Pons (tissue), 1 donor: Measurements from ENCODE around the gene ANKRD13B.

Experiments used
- DNase-seq: peaks from one replicate; pipeline ENCODE4 v3.0.0-alpha.2; 2016; ENCODE audit warnings: low spot score

The ANKRD13B gene

DNA sequence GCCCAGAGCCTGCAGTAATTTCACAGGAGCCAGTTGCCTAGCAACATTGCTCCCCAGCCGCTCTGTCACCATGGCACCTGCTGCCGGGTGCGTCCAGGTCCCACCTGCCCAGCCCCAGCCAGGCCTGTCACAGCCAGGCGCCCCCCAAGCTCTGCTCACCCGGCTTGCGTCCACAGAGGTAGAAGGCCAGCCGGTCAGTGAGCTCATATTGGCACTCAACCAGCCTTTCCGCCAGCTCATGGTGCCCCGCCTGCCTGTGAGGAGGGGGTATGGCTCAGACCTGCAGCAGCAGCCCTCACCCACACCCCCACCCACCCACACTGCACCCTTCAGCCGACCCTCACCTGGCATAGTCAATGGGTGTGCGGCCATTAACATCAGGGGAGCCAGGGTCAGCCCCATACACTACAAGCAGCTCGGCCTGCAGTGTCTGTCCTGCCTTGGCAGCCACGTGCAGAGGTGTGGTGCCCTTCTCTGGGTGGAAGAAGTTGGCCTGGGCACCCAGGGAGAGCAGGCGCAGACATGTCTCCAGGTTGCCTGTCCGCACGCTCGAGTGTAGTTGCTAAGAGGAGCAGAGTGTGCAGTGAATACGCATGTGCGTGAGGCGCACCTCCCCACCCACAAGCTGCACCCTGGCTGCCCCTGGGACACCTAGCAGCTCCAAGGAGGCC is 11.2 kb upstream of the ANKRD13B start:
- DNase-seq, result no peak

DNA sequence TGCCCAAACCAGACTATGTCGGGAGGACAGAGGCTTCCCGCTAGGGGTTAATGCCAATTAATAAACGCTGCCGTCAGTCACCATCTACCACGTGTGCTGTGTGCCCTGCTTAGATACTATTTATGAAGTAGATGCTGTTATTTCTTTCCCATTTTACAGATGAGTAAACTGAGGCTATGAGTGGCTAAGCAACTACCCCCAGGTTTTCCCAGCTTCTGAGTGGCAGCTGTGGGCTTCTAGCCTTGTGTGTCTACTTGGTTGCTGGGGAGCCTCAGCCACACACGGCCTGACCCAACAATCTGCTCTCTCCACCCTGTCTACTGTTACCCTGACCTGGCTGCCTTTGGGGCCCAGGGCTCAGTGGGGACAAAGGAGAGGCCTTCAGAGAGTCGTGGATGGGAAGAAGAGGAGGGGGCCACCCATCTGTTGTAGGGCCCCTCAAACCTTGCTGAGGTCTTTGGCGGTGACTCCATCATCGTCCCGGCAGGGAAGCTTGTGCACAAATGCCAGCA is 10.6 kb upstream of the ANKRD13B start:
- DNase-seq, result no peak

DNA sequence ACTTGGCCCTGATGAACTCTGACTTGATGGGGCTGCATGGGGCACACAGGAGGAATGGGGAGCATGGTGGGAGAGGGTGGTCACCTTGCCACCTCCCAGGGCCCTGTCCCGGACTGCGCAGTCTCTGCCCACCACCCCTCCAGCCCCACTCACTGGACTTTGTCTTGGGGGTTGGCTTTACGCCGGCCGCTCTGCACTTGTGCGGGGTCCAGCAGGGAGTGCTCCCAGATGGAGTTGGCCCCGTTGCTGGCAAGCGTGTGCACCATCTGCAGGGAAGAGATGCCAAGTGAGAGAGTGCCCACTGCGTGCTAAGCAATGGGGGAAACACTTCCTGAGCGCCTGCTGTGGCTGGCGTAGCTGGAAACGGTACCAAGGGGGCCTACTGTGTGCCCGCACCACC is 10.2 kb upstream of the ANKRD13B start:
- DNase-seq, result peak; percentile 82

DNA sequence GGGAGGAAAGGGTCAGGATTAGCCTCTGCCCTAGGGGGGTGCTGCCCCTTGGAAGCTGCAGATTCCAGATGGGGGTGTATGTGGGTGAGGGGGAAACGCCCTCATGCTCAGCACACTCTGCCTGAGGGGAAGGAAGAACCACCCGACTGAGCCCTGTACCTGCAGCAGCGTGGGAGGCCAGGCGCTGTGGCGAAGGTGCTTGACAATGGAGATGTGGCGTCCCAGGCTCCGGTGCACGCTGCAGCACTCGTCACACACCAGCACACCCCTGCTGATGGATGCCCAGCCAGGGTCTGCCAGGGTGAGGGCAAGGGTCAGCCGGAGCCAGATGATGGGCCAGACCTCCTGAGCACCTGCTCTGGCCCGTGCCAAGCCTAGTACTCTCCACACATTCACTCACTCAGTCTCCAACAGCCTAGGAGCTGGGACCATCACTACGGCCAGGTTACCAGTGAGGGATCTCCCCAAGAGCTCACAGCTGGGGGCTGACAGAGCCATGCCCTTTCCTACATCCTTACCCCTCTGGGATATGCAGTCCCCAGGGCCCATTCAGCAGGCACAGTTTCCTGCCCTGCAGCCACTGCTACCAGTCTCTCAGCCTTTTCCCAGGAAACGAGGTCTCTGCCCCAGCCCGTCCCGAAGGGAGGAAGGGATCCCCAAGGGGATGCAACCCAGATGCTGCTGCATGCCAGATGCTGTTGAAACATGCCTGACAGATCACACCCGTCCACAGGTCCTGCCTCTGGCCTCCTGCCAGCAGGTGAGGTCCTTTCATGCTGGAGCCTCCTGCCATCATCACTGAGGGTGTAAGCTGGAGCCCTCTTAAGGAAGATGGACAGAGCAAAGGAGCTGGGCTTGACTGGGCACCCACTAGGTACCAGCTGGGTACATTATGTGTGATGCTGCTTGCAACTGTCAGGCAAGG is 9.3 kb upstream of the ANKRD13B start:
- DNase-seq, result no peak

DNA sequence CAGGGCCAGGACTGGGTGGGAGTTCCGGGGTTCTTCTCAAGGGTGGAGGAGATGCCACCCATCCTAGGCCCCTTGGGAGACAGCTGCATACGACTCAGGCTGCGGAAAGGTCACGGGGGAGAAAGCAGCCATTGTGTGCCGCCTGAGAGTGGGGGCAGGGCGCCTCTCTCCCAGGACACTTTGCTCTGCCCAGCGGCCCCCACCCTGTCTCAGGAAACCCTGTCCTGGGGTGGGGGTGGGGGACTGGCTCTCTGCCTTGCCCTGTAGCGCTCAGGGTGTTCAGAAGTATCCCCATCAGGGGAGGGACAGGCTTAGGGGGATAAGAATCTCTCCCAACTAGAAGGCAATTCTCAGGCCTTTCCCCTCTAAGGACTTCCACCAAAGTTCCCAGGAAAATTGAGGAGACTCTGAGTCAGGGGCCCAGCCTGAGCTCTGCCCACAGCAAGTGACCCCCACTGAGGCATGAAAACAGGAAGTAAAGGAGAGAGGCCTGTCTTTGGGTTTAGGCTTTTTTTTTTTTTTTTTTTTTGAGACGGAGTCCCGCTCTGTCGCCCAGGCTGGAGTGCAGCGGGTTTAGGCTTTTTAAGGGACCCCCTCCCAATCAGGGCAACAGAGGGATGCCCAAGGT is 8.4 kb upstream of the ANKRD13B start:
- no peak for DNase-seq

DNA sequence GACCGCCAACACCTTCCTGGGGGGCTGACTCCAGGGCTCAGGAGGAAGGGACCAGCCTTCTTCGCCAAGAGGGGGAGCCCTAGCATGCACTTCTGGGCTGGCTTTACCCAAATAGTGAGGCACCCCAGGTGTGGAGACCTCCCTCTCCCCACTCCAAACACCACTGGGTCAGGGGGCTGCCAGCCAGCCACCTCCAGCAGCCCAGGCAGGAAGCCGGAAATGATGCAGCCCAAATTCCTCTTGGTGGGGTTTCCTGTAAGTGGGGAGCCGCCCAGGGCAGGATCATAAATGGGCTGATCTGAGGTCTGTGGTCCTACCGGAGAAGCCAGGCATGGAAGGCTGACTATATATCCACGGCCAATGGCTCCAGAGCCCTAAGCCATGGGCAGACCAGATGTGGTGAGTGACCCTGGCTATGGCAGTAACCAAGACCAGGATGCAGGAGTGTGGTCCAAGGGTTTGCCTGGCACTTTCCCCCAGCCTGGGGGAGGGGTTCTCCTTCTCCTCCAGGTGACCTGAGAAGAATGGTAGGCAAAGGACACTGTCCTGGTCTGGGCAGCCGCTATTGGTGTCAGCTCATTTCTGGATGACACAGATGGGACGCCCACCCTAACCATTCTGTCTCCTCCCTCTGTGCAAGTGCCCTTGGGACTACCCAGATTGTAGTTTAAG is 7.7 kb upstream of the ANKRD13B start:
- no peak for DNase-seq

DNA sequence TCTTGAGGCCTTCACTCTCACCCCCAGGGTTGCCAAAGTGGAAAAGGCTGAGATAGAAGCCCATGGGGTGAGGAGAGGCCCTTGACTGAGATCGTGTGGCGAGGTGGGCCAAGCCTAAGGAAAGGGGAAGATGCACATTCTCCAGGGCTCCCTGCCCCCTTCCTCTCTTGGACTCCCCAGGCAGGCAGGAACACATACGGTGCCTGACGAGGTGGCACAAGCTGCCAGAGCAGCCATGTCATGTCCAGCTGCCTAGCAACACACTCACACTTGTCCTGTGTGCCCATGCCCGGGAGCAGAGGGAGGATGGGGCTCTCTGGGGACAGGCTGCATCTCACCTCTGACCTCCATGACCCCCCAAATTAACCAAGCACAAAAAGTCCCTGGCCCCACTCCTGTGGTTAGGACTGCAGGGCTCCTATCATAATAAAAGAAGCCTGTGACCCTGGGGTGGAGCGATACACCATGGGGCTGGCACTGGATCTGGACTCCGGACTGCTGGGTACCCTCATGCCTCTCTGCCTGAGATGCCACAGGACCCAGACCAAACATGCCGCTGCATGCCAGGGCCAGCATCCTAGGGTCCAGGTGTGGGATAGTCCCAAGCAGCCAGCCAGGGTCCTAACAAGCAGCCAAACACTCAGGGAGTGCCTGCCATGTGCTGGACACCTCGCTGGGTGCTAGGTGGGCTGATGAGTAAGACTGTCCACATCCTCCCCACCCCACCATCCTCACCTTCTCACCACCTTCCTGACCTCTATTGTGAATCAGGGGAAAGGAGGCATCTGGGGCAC is 6.1 kb upstream of the ANKRD13B start:
- DNase-seq, result no peak

DNA sequence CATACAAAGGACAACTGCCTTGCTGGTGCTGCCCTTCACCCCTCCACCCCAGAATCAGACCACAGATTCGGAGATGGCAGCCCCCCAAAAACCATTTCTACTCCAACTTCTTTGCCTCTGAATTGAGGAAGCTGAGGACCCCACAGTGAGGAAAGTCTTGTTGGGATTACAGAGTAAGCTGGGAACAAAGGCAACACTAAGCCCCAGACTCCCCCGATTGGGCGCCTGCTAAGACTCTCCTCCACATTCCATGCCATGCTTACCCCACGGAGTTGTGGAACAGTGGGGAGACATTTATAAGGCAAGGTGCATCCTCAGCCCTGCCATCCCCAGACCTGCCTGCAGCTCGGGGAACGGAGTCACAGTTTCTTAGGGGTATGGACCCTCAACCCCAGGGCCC is 5.3 kb upstream of the ANKRD13B start:
- no peak for DNase-seq

DNA sequence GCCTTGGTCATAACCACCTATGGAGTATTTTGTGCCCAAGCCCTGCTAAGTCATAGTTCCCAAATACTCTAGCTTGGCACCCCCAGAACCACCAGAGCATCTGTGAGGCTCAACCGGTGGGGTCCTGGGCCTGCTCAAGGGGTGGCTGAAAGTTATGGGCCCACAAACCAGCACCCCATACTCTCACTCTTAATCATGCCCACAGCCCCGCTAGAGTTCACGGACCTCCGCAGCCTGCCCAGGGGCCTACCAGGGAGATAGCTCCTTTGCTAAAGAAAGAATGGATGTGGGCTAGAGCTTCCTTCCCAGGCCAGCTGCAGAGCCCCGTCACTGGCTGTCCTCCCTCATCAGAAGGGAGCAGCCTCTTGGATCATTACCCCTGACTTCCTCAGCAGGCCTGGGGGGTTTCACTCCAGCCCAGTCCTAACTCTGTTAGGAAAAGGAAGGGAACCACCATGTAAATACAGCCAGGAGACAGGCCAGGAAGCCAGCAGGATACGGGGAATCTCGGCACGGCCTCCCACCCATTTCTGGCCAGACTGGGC is 4.8 kb upstream of the ANKRD13B start:
- DNase-seq, result no peak

DNA sequence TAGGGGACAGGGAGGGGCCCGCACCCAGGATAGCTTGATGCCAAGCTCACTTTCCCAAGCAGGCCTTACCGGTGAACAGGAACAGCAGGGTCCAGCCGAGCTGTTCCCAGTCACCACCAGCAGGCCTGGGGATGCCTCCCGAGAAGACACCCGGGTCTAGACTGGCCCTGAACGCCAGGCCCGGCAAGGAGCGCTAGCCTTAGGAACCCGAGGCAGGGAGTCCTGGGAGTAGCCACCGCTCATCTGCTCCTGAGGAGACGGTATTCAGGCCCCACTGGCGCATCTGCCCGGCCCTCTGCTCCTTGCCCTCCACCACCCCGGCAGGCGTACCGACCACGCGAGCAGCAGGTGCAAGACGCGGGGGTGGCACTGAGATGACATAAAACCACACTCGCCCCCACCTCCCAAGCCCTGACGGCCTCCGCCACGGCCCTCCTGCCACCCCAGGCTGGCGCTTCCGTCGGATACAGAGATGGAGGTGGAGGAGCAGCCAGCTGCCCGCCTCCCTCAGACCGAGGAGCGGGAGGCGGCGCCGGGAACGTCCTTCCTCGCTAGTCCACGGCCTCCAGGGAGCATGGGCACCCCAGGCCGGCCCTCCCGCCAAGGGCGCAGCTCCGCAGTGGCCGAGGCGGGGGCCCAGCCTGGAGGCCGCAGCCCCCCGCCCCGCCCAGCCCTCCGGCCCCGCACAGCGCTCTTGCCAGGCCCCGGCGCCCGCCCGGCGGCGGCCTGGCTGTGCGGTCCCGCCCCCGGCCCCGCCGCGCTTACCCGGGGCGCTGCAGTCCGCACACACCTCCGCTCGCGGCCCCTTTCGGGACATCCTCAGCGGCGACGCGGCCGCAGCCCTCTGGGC is 4.1 kb upstream of the ANKRD13B start:
- DNase-seq, result no peak

DNA sequence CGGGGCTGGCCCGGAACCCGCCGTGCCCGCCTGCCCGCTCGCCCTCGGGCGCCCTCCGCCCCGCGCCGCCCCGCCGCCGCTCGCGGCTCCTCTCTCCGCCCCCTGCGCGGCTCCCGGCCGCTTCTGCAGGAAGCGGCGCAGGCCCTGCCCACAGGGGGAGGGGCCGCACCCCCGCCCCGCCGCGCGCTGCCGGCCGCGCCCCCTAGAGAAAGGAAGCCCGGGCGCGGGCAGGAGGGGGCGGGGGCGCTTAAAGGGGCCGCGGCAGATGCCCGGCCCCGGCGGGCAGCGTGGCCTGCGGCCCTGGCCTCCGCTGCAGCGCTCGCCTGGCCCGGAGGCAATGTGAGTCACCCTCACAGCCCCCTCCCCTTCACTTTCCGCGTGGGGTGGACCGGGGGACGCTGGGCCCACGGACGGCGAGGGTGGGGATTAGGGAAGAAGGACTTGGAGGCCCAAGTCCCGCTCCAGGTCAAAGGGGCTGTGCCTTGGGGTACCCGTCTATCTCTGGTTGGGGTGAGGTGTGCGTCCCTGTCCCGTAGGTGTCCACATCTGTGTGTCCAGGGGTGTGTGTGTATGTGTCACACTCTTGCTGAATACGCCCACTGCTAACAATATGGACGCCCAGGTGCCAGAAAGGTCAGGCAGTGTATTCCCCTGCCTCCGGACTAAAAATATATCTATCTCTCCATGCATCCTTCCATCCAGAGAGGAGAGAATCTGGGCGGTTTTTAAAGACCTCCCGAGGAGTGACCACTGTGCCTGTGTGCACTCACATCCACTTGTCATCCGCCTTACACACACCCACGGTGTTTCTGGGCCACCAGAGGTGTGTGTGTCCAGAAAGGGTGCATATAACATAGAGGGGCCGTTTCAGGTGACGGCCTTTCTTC is 3.2 kb upstream of the ANKRD13B start, which contains the start of gene GIT1:
TSS of gene GIT1 (minus strand) at position 125 of the 887 bp plus-strand sequence. CDS start 270 bp downstream, outside the sequence.
- DNase-seq, result peak; percentile 87

DNA sequence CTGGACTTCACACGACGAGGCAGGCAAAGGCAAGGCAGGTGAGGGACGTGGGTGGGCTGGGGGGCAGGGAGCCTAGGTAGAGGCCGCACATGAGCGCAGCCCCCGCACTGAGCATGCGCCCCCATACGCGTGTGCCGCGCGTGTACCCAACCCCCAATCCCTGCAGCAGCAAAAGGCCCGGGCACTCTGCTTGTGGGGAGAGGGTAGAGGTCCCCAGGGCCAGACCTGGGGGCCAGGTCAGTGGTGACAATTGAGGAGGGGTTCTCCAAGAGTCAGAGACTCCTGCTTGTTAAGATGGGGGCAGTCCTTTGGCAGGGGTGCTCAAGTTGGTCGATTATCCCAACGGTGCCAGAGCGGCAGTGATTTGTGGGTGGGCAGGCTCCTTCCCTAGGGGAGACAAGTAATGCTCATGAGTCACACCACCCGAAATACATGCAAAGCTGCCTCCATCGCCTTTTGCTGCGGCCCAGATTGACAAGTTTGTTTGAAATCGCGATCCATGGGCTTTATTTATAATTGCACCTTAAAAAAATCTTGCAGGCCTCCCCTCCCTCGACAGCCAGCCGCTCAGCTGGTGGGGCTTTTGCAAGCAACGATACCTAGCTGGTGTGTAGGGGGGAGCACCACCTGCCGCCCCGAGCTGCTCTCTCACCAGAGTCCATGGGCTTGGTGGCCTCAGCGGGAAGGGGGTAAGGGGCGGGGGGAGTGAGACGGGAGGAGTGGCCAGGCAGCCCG is 2.4 kb upstream of the ANKRD13B start:
- DNase-seq, result no peak

DNA sequence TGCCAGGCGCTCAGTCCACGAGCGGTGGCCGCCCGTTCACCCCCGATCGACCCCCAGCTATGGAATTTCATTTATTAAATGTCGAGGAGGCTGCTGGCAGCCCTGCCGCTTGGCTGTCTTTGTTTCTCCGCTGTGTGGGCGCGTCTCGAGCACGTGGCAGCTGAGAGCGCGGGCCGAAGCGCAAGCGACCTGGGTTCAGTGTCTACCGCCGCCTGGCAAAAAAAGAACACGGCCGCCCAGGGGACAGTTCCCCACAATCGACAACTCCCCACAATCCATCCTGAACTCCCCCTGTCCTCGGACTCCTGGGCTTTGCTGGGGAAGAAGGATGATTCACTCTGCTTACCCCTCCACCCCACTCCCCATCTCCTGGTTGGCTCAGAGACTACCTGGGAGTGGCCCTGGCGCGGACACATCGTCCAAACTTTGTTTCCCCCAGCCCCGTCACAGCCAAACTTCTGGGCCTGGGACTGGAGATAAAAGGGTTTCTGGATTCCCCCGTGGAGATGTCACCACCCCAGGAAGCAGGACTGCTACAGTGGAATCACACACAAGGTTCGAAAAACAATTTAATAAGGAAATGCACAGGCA is 1.7 kb upstream of the ANKRD13B start:
- no peak for DNase-seq

DNA sequence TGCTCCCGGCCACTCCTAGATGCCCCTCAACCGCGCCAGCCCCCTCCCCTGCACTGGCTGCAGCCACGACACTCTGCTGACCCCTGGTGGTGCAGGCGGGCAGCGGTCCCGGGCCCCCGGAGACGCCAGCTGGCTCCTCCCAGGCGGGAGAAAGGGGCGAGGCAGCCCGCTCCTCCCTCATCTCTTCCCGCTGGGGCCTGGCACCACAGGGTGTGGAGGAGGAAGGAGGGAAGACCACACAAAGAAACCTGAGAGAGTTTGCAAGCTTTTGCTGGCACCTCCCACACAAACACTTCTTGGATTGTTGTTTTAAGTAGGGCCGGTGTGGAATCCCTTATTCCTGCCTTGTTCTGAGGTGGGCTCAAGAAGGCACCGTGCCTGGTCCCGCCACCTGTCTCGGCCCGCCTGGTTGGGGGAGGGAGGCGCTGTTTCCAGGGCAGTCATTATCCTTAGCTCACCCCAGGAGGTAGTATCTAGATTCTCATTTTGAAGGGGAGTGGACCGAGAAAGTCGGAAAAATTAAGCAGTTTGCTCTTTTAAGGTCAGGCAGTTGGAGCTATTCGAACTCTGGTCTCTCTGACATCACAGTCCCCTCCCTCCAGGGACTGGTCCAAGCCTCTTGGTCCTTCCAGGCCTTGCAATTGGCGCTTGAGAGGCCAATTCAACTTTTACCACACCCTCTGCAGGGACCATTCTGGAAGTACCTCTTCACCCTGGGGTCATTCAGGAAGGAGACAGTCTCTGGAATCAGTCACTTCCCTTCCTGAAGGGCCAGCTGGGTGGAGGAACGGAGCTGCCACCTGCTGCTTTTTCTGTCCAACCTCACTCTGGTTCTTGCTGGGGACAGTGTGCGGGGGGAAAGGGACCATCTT is 959 bp upstream of the ANKRD13B start:
- DNase-seq, result peak; percentile 84

DNA sequence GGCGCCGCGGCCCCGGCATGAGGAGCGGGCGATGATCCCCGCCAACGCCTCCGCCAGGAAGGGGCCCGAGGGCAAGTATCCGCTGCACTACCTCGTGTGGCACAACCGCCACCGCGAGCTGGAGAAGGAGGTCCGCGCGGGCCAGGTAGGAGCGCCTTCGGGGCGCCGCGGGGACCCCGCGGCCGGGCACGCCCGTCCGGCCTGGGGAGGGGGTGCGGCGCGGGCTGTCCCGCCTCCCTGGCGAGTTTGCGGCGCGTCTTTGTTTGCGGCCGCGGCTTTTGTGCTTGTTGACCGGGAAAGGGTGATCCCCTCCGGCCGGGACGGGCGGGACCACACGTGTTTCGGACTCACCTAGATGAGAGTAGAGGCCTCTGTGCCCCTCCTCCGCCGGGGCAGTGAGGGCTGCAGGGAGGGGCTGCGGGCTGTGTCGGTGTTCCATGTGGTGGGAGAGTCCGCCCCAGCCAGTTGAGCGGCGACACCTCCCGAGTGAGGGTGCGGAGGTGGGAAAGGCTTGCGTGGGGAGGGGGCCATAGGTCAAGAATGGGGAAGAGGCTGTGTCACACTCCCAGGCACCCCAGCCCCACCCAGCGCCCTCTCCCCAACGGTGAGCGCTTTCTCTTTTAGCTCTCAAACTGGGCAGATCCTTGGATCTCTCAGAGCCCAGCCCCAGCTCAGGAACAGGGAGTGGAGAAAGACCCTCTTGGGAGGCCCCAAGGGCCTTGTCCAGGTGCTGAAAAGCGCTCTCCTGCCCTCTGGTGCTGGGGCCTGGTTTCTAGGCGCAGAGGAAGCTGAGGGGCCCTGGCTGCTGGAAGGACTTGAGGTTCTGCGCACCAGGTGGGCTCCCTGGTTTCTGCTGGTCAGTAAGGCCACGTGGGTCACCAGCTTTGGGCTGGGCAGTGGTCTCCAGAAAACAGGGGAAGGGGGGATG is 923 bp downstream of the ANKRD13B start:
- DNase-seq, result no peak
